Stimulated activated CD4-positive, alpha-beta T cell treated with anti-CD3 and anti-CD28 coated beads, Interleukin-2, amount 100 ng/mL, for 48 hours (primary cell): ENCODE measurements around the gene TRPC4AP.
"Not testable (repeated sequence)": the region's sequence is repeated elsewhere in the genome, so short reads cannot be mapped to it uniquely, and the experiment has no call there.

Experiments used
- DNase-seq, 2 donors: peaks; one replicate each; pipeline ENCODE4 v3.0.0-alpha.2; 2020

The TRPC4AP gene

GRCh38 chr20:35052616-35053015 is 40.0 kb downstream of the TRPC4AP start:
- not testable (repeated sequence) for DNase-seq

GRCh38 chr20:35049776-35050352 is 42.7 kb downstream of the TRPC4AP start:
- no peak for DNase-seq

GRCh38 chr20:35048739-35049138 is 43.9 kb downstream of the TRPC4AP start:
- DNase-seq, result no peak

GRCh38 chr20:35042268-35042667 is 50.3 kb downstream of the TRPC4AP start:
- DNase-seq, result no peak

- DNase-seq, result no peak
Measured at GRCh38 chr20:35040646-35041045, 52.0 kb downstream of the TRPC4AP start.

GRCh38 chr20:35039846-35040489 is 52.6 kb downstream of the TRPC4AP start:
- DNase-seq, result no peak

- DNase-seq, result no peak
Measured at GRCh38 chr20:35039146-35039545, 53.5 kb downstream of the TRPC4AP start.

- no peak for DNase-seq
Measured at GRCh38 chr20:35034145-35034544, 58.5 kb downstream of the TRPC4AP start.

GRCh38 chr20:35030136-35030535 is 62.5 kb downstream of the TRPC4AP start:
- no peak for DNase-seq

- no peak for DNase-seq
Measured at GRCh38 chr20:35027301-35027700, 65.3 kb downstream of the TRPC4AP start.

GRCh38 chr20:35025116-35025515 is 67.5 kb downstream of the TRPC4AP start:
- DNase-seq, result no peak

GRCh38 chr20:35023624-35024023 is 69.0 kb downstream of the TRPC4AP start:
- DNase-seq, result no peak

- no peak for DNase-seq
Measured at GRCh38 chr20:35021831-35022230, 70.8 kb downstream of the TRPC4AP start.

GRCh38 chr20:35021063-35021462 is 71.5 kb downstream of the TRPC4AP start:
- DNase-seq, result no peak

GRCh38 chr20:35020108-35020928 is 72.3 kb downstream of the TRPC4AP start:
- DNase-seq, result no peak

- no peak for DNase-seq
Measured at GRCh38 chr20:35018590-35019371, 73.8 kb downstream of the TRPC4AP start.

GRCh38 chr20:35017099-35017835 is 75.3 kb downstream of the TRPC4AP start:
- DNase-seq, result no peak

- DNase-seq, result no peak
Measured at GRCh38 chr20:35015863-35016193, 76.8 kb downstream of the TRPC4AP start.

- DNase-seq, result no peak
Measured at GRCh38 chr20:35014537-35014936, 78.1 kb downstream of the TRPC4AP start.

GRCh38 chr20:35013421-35014411 is 78.9 kb downstream of the TRPC4AP start:
- no peak for DNase-seq
